ENCODE measurements around the gene ABCC8.

DNA sequence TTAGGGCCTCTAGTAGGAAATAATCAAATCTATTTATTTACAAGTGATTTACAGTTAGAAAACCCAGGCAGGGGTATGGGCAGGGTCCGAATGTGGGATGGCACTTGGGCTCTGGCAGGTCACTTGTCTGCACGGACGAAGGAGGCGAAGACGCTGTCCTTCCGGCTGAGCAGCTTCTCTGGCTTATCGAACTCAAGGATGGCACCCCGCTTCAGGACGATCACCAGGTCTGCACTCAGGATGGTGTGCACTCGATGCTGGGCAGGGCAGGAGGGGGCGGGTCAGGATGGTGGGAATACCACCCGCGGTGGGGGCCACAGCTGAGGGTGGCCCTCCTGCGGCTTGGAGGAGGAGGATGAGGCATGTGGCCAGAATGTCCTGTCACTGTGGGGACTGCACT lies 83.8 kb downstream of the ABCC8 start:
- TF ChIP-seq POLR2A (IDR thresholded peaks at IDR 0.05; ENCODE audit: low read depth, low read length) (no peak), TAF1 (IDR thresholded peaks at IDR 0.05; ENCODE audit: low read depth, low read length) (no peak), POLR2AphosphoS5 (IDR thresholded peaks at IDR 0.05; ENCODE audit: low read depth, low read length) (no peak), SPI1 (IDR thresholded peaks at IDR 0.05; ENCODE audit: low read depth, low read length) (no peak), POU2F2 (IDR thresholded peaks at IDR 0.05; ENCODE audit: low read depth, low read length) (no peak)
